OCI-LY7 (cell line): ENCODE results near the gene SDC3. TPM values are rescaled to one million over a fixed set of nuclear protein-coding genes. Genes with fewer than 3 reads are reported as not detected.
"Not testable (repeated sequence)": the region's sequence is repeated elsewhere in the genome, so short reads cannot be mapped to it uniquely, and the experiment has no call there.

Source experiments
- BruUV-seq: library from RNA; stranded (reverse); fragments of 400-500 nt; replicated peaks from 2 replicates; lab custom pipeline; 2021; lab: Mats Ljungman, UMichigan
- CTCF ChIA-PET: fragments of 300-600 bp; sonication (Branson Sonifier 250); formaldehyde crosslinking; loops from one replicate; lab custom pipeline; 2022; ENCODE audit warnings: antibody characterized with exemption; ENCODE audit not compliant: unreplicated experiment; lab: Charles Lee
- POLR2A ChIA-PET: fragments of 300-600 bp; sonication (Branson Sonifier 250); formaldehyde crosslinking; loops from one replicate; lab custom pipeline; 2022; ENCODE audit warnings: antibody characterized with exemption; lab: Charles Lee
- DNase-seq: peaks from one replicate; pipeline ENCODE4 v3.0.0-alpha.2; 2015; ENCODE audit warnings: low spot score
- H2AFZ ChIP-seq: fragments of 200-600 bp; sonication (generic), shearing (Covaris generic); 2 replicates; pipeline ENCODE4 v1.6.1; 2014; ENCODE audit warnings: mild to moderate bottlenecking, antibody characterized with exemption, low read length, moderate library complexity
- H3K27ac ChIP-seq: fragments of 200-600 bp; sonication (generic); 2 replicates; pipeline ENCODE4 v1.5.1; 2014; ENCODE audit warnings: mixed run types, low read depth, mild to moderate bottlenecking, moderate library complexity, low read length, inconsistent platforms; ENCODE audit not compliant: poor library complexity, severe bottlenecking
- H3K36me3 ChIP-seq: fragments of 200-600 bp; sonication (generic); 2 replicates; pipeline ENCODE4 v1.6.1; 2014; ENCODE audit warnings: mild to moderate bottlenecking, antibody characterized with exemption, low read length, moderate library complexity, mixed read lengths; ENCODE audit not compliant: insufficient read depth
- H3K4me1 ChIP-seq: fragments of 200-600 bp; sonication (generic); 2 replicates; pipeline ENCODE4 v1.5.1; 2014; ENCODE audit warnings: mild to moderate bottlenecking, low read length; ENCODE audit not compliant: insufficient read depth, poor library complexity, severe bottlenecking
- H3K4me2 ChIP-seq: fragments of 200-600 bp; sonication (generic); 2 replicates; pipeline ENCODE4 v1.6.1; 2014; ENCODE audit warnings: mild to moderate bottlenecking, low read length
- H3K4me3 ChIP-seq: fragments of 200-600 bp; sonication (generic); 2 replicates; pipeline ENCODE4 v1.5.1; 2014; ENCODE audit warnings: mild to moderate bottlenecking, low read depth, low read length; ENCODE audit not compliant: poor library complexity, severe bottlenecking
- H3K79me2 ChIP-seq: fragments of 200-600 bp; sonication (generic); 2 replicates; pipeline ENCODE4 v1.6.1; 2016; ENCODE audit warnings: low read depth, mild to moderate bottlenecking, low read length, moderate library complexity, mixed read lengths; ENCODE audit not compliant: insufficient read depth
- H3K9me2 ChIP-seq: fragments of 200-600 bp; sonication (generic); 2 replicates; pipeline ENCODE4 v1.6.1; 2016; ENCODE audit warnings: mild to moderate bottlenecking, low read length, mixed read lengths; ENCODE audit not compliant: insufficient read depth
- H3K9me3 ChIP-seq: fragments of 200-600 bp; sonication (generic); 2 replicates; pipeline ENCODE4 v1.6.1; 2014; ENCODE audit warnings: mild to moderate bottlenecking, mixed run types, low read length, mixed read lengths
- H4K20me1 ChIP-seq: fragments of 200-600 bp; sonication (generic); 2 replicates; pipeline ENCODE4 v1.6.1; 2014; ENCODE audit warnings: mild to moderate bottlenecking, antibody characterized with exemption, low read length, moderate library complexity, mixed read lengths; ENCODE audit not compliant: insufficient read depth
- CTCF ChIP-seq: fragments of 200-600 bp; sonication (generic); conservative IDR thresholded peaks from 2 replicates; pipeline ENCODE4 v1.5.1; 2014; ENCODE audit warnings: mild to moderate bottlenecking, antibody characterized with exemption, low read length, moderate library complexity, mixed read lengths
- EZH2phosphoT487 ChIP-seq: fragments of 200-600 bp; sonication (generic); IDR thresholded peaks from 2 replicates; pipeline ENCODE4 v1.6.1; 2018; ENCODE audit warnings: low read depth, borderline replicate concordance, mild to moderate bottlenecking, mixed run types, antibody characterized with exemption, low read length, moderate library complexity, mixed read lengths
- intact Hi-C: fragments of 100-400 bp; cut with micrococcal nuclease; formaldehyde crosslinking; loops from one replicate; pipeline ENCODE4 v1.10.0; 2022; ENCODE audit not compliant: unreplicated experiment
- total RNA-seq, 2 experiments: library from RNA; depleted of rRNA in 1 of 2; stranded (reverse); fragments of >200 nt in 1 of 2; shearing (Covaris generic) in 1 of 2; gene quantifications; 2 replicates each; pipeline ENCODE4 v1.2.3, GENCODE V29; 2014 to 2022

The SDC3 gene
- total RNA-seq, 2 experiments from 2014 or later = not detected

GRCh38 chr1:30940541-30940940 is 32.0 kb upstream of the SDC3 start:
- ChIA-PET CTCF (no interaction called here), POLR2A (interaction anchor here (1.9 kb wide), 1 partner anchor 17 kb away, joined by 6 read pairs; no protein-coding TSS in a partner anchor)
- no peaks in the 10 kb centered on the region for H3K79me2 ChIP-seq
- no peak overlapping the region for H3K4me3 ChIP-seq
- BruUV-seq = TSS peak; percentile 7
- H3K27ac ChIP-seq = no peak overlapping the region
- no peaks in the 10 kb centered on the region for H4K20me1 ChIP-seq
- H3K4me1 ChIP-seq = no peaks in the 10 kb centered on the region
- no peaks in the 10 kb centered on the region for H3K9me2 ChIP-seq
- H3K4me2 ChIP-seq = no peak overlapping the region
- no peak for DNase-seq
- no peak overlapping the region for H2AFZ ChIP-seq
- TF ChIP-seq EZH2phosphoT487 (no peak), CTCF (no peak)
- H3K9me3 ChIP-seq = no peaks in the 10 kb centered on the region
- H3K36me3 ChIP-seq = peaks cover 90% of the 10 kb centered on the region
- intact Hi-C loops = no loop called here

GRCh38 chr1:30936541-30937171 is 28.1 kb upstream of the SDC3 start:
- H3K36me3 ChIP-seq = peaks cover 89% of the 10 kb centered on the region
- no peaks in the 10 kb centered on the region for H3K79me2 ChIP-seq
- no peak for DNase-seq
- intact Hi-C loops = no loop called here
- CTCF ChIA-PET = no interaction called here
- H4K20me1 ChIP-seq = no peaks in the 10 kb centered on the region; the same call in 1 of the 2 replicates
- POLR2A ChIA-PET = no interaction called here
- no peak overlapping the region for H3K27ac ChIP-seq
- H3K9me2 ChIP-seq = no peaks in the 10 kb centered on the region
- no peak overlapping the region for H2AFZ ChIP-seq
- no peak for TF ChIP-seq CTCF
- no peak for TF ChIP-seq EZH2phosphoT487
- H3K9me3 ChIP-seq = no peaks in the 10 kb centered on the region
- no peak overlapping the region for H3K4me3 ChIP-seq
- no TSS peak for BruUV-seq
- H3K4me2 ChIP-seq = no peak overlapping the region
- H3K4me1 ChIP-seq = no peaks in the 10 kb centered on the region

GRCh38 chr1:30935758-30936157 is 27.2 kb upstream of the SDC3 start:
- BruUV-seq, H3K27ac ChIP-seq, CTCF ChIA-PET, H2AFZ ChIP-seq, POLR2A ChIA-PET, intact Hi-C loops, H3K9me3 ChIP-seq, H3K4me1 ChIP-seq, H3K4me3 ChIP-seq, H3K9me2 ChIP-seq, H4K20me1 ChIP-seq, DNase-seq, H3K79me2 ChIP-seq, H3K4me2 ChIP-seq: not testable (repeated sequence)
- peaks cover 86% of the 10 kb centered on the region for H3K36me3 ChIP-seq
